Measurements from ENCODE around the gene KASH5. TPM values are rescaled to one million over a fixed set of nuclear protein-coding genes. Genes with fewer than 3 reads are reported as not detected.

The KASH5 gene
- total and polyA plus RNA-seq, 2 of the 13 experiments (the other 11 are each of a cell fraction or from before 2014, with no cell fraction given) = not detected

- TF ChIP-seq ZNF414 (CRISPR knock-in tag; IDR thresholded peaks at IDR 0.05) (no peak), ZNF513 (CRISPR knock-in tag; conservative IDR thresholded peaks at IDR 0.05) (no peak), JARID2 (CRISPR knock-in tag; IDR thresholded peaks at IDR 0.05; ENCODE audit: insufficient replicate concordance) (no peak), MXD1 (CRISPR knock-in tag; IDR thresholded peaks at IDR 0.05) (peak; percentile 87), PHF5A (CRISPR knock-in tag; IDR thresholded peaks at IDR 0.05; ENCODE audit: low read depth, unreplicated experiment) (no peak), REL (CRISPR knock-in tag; conservative IDR thresholded peaks at IDR 0.05) (no peak), MAX (IDR thresholded peaks at IDR 0.05) (peak; percentile 90), DR1 (CRISPR knock-in tag; IDR thresholded peaks at IDR 0.05) (peak; percentile 78), ARNTL (CRISPR knock-in tag; IDR thresholded peaks at IDR 0.05) (no peak), ZNF737 (CRISPR knock-in tag; IDR thresholded peaks at IDR 0.05; ENCODE audit: borderline replicate concordance) (no peak), ZNF3 (CRISPR knock-in tag; IDR thresholded peaks at IDR 0.05) (no peak), POLR2AphosphoS2 (IDR thresholded peaks at IDR 0.05; ENCODE audit: low read depth, low read length) (0 out of 2 replicates have a peak, but pooled peaks have one; percentile 36), HDAC1 (CRISPR knock-in tag; IDR thresholded peaks at IDR 0.05) (no peak), AKAP8 (CRISPR knock-in tag; IDR thresholded peaks at IDR 0.05) (peak; percentile 79; the same call in 1 of the 2 replicates), ZNF530 (CRISPR knock-in tag; IDR thresholded peaks at IDR 0.05; ENCODE audit: low read depth) (no peak), DMAP1 (CRISPR knock-in tag; IDR thresholded peaks at IDR 0.05) (peak; percentile 58), THAP7 (CRISPR knock-in tag; IDR thresholded peaks at IDR 0.05) (peak; percentile 99), ZNF639 (CRISPR knock-in tag; conservative IDR thresholded peaks at IDR 0.05) (peak; percentile 67; the same call in 1 of the 2 replicates), HOXA3 (CRISPR knock-in tag; IDR thresholded peaks at IDR 0.05) (peak; percentile 46), ZNF205 (CRISPR knock-in tag; IDR thresholded peaks at IDR 0.05) (0 out of 2 replicates have a peak, but pooled peaks have one; percentile 30), LCORL (IDR thresholded peaks at IDR 0.05) (no peak), LCORL (CRISPR knock-in tag; IDR thresholded peaks at IDR 0.05) (peak; percentile 27; the same call in 1 of the 2 replicates), YEATS4 (CRISPR knock-in tag; IDR thresholded peaks at IDR 0.05; ENCODE audit: borderline replicate concordance) (peak; percentile 83; the same call in 1 of the 2 replicates), SOX13 (IDR thresholded peaks at IDR 0.05) (no peak), SOX13 (CRISPR knock-in tag; conservative IDR thresholded peaks at IDR 0.05 in 1 of 2, IDR thresholded peaks at IDR 0.05 in 1 of 2) (no peak; a peak in 1 of 4 replicates), AHR (CRISPR knock-in tag; IDR thresholded peaks at IDR 0.05) (no peak), HMG20B (CRISPR knock-in tag; conservative IDR thresholded peaks at IDR 0.05) (no peak)
Observed at GRCh38 chr19:49453013-49453756, 65.1 kb downstream of the KASH5 start, which contains the start of gene ALDH16A1 (continued).

Data from HepG2 (cell line).